OCI-LY7 (cell line): ENCODE measurements around the gene KANSL3. TPM values are rescaled to one million over a fixed set of nuclear protein-coding genes. Genes with fewer than 3 reads are reported as not detected.

ENCODE experiments used
- BruUV-seq: library from RNA; stranded (reverse); fragments of 400-500 nt; replicated peaks from 2 replicates; lab custom pipeline; 2021; lab: Mats Ljungman, UMichigan
- CTCF ChIA-PET: fragments of 300-600 bp; sonication (Branson Sonifier 250); formaldehyde crosslinking; loops from one replicate; lab custom pipeline; 2022; ENCODE audit warnings: antibody characterized with exemption; ENCODE audit not compliant: unreplicated experiment; lab: Charles Lee
- POLR2A ChIA-PET: fragments of 300-600 bp; sonication (Branson Sonifier 250); formaldehyde crosslinking; loops from one replicate; lab custom pipeline; 2022; ENCODE audit warnings: antibody characterized with exemption; lab: Charles Lee
- DNase-seq: peaks from one replicate; pipeline ENCODE4 v3.0.0-alpha.2; 2015; ENCODE audit warnings: low spot score
- H2AFZ ChIP-seq: fragments of 200-600 bp; sonication (generic), shearing (Covaris generic); 2 replicates; pipeline ENCODE4 v1.6.1; 2014; ENCODE audit warnings: mild to moderate bottlenecking, antibody characterized with exemption, low read length, moderate library complexity
- H3K27ac ChIP-seq: fragments of 200-600 bp; sonication (generic); 2 replicates; pipeline ENCODE4 v1.5.1; 2014; ENCODE audit warnings: mixed run types, low read depth, mild to moderate bottlenecking, moderate library complexity, low read length, inconsistent platforms; ENCODE audit not compliant: poor library complexity, severe bottlenecking
- H3K36me3 ChIP-seq: fragments of 200-600 bp; sonication (generic); 2 replicates; pipeline ENCODE4 v1.6.1; 2014; ENCODE audit warnings: mild to moderate bottlenecking, antibody characterized with exemption, low read length, moderate library complexity, mixed read lengths; ENCODE audit not compliant: insufficient read depth
- H3K4me1 ChIP-seq: fragments of 200-600 bp; sonication (generic); 2 replicates; pipeline ENCODE4 v1.5.1; 2014; ENCODE audit warnings: mild to moderate bottlenecking, low read length; ENCODE audit not compliant: insufficient read depth, poor library complexity, severe bottlenecking
- H3K4me2 ChIP-seq: fragments of 200-600 bp; sonication (generic); 2 replicates; pipeline ENCODE4 v1.6.1; 2014; ENCODE audit warnings: mild to moderate bottlenecking, low read length
- H3K4me3 ChIP-seq: fragments of 200-600 bp; sonication (generic); 2 replicates; pipeline ENCODE4 v1.5.1; 2014; ENCODE audit warnings: mild to moderate bottlenecking, low read depth, low read length; ENCODE audit not compliant: poor library complexity, severe bottlenecking
- H3K79me2 ChIP-seq: fragments of 200-600 bp; sonication (generic); 2 replicates; pipeline ENCODE4 v1.6.1; 2016; ENCODE audit warnings: low read depth, mild to moderate bottlenecking, low read length, moderate library complexity, mixed read lengths; ENCODE audit not compliant: insufficient read depth
- H3K9me2 ChIP-seq: fragments of 200-600 bp; sonication (generic); 2 replicates; pipeline ENCODE4 v1.6.1; 2016; ENCODE audit warnings: mild to moderate bottlenecking, low read length, mixed read lengths; ENCODE audit not compliant: insufficient read depth
- H3K9me3 ChIP-seq: fragments of 200-600 bp; sonication (generic); 2 replicates; pipeline ENCODE4 v1.6.1; 2014; ENCODE audit warnings: mild to moderate bottlenecking, mixed run types, low read length, mixed read lengths
- H4K20me1 ChIP-seq: fragments of 200-600 bp; sonication (generic); 2 replicates; pipeline ENCODE4 v1.6.1; 2014; ENCODE audit warnings: mild to moderate bottlenecking, antibody characterized with exemption, low read length, moderate library complexity, mixed read lengths; ENCODE audit not compliant: insufficient read depth
- EZH2phosphoT487 ChIP-seq: fragments of 200-600 bp; sonication (generic); IDR thresholded peaks from 2 replicates; pipeline ENCODE4 v1.6.1; 2018; ENCODE audit warnings: low read depth, borderline replicate concordance, mild to moderate bottlenecking, mixed run types, antibody characterized with exemption, low read length, moderate library complexity, mixed read lengths
- intact Hi-C: fragments of 100-400 bp; cut with micrococcal nuclease; formaldehyde crosslinking; loops from one replicate; pipeline ENCODE4 v1.10.0; 2022; ENCODE audit not compliant: unreplicated experiment
- total RNA-seq, 2 experiments: library from RNA; depleted of rRNA in 1 of 2; stranded (reverse); fragments of >200 nt in 1 of 2; shearing (Covaris generic) in 1 of 2; gene quantifications; 2 replicates each; pipeline ENCODE4 v1.2.3, GENCODE V29; 2014 to 2022
- TF ChIP-seq, protein P1 (sequence below): fragments of 200-600 bp; sonication (generic); conservative IDR thresholded peaks from 2 replicates; pipeline ENCODE4 v1.5.1; 2014; ENCODE audit warnings: mild to moderate bottlenecking, antibody characterized with exemption, low read length, moderate library complexity, mixed read lengths

KANSL3 gene
- total RNA-seq, 2 experiments from 2014 or later: 46.4 to 51.6 TPM

- H4K20me1 ChIP-seq: no peaks in the 10 kb centered on the region
- TF ChIP-seq, protein P1, sequence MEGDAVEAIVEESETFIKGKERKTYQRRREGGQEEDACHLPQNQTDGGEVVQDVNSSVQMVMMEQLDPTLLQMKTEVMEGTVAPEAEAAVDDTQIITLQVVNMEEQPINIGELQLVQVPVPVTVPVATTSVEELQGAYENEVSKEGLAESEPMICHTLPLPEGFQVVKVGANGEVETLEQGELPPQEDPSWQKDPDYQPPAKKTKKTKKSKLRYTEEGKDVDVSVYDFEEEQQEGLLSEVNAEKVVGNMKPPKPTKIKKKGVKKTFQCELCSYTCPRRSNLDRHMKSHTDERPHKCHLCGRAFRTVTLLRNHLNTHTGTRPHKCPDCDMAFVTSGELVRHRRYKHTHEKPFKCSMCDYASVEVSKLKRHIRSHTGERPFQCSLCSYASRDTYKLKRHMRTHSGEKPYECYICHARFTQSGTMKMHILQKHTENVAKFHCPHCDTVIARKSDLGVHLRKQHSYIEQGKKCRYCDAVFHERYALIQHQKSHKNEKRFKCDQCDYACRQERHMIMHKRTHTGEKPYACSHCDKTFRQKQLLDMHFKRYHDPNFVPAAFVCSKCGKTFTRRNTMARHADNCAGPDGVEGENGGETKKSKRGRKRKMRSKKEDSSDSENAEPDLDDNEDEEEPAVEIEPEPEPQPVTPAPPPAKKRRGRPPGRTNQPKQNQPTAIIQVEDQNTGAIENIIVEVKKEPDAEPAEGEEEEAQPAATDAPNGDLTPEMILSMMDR: no peak
- no peak for TF ChIP-seq EZH2phosphoT487
- intact Hi-C loops: no loop called here
- DNase-seq: no peak
- no peaks in the 10 kb centered on the region for H3K9me2 ChIP-seq
- H2AFZ ChIP-seq: no peak overlapping the region
- CTCF ChIA-PET: no interaction called here
- no peak overlapping the region for H3K27ac ChIP-seq
- H3K4me2 ChIP-seq: no peak overlapping the region
- no peak overlapping the region for H3K4me3 ChIP-seq
- H3K36me3 ChIP-seq: peaks cover 62% of the 10 kb centered on the region
- no peaks in the 10 kb centered on the region for H3K79me2 ChIP-seq
- no TSS peak for BruUV-seq
- H3K4me1 ChIP-seq: no peaks in the 10 kb centered on the region
- no peaks in the 10 kb centered on the region for H3K9me3 ChIP-seq
- POLR2A ChIA-PET: interaction anchor here (0.6 kb wide), 1 partner anchor 90 kb away, joined by 6 read pairs; no protein-coding TSS in a partner anchor
These were observed 19.4 kb downstream of the KANSL3 start for GRCh38 chr2:96618596-96619283.

DNA sequence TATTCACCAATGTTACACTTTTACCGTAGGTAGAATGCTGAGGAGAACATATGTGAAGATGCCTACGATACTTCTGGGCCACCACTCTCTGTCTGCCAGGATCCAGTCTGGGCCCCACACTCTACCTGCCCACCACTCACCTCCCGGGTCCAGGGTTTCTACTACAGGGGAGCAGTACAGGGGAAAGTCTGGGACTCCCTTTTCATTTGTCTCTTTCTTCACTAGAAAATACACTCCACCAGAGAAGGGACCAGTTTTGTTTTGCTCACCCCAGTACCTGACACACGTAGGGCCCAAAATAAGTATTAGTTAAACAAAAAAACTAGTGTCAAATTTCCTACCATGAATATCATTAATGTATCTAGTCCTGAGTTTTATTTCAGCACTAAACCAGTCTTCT lies 21.1 kb downstream of the KANSL3 start:
- no peaks in the 10 kb centered on the region for H3K9me3 ChIP-seq
- intact Hi-C loops: no loop called here
- CTCF ChIA-PET: no interaction called here
- H3K9me2 ChIP-seq: no peaks in the 10 kb centered on the region
- BruUV-seq: no TSS peak
- H2AFZ ChIP-seq: no peak overlapping the region
- no peaks in the 10 kb centered on the region for H3K4me1 ChIP-seq
- TF ChIP-seq, protein P1: no peak
- TF ChIP-seq EZH2phosphoT487: no peak
- no peak overlapping the region for H3K4me2 ChIP-seq
- H3K27ac ChIP-seq: no peak overlapping the region
- H3K4me3 ChIP-seq: no peak overlapping the region
- DNase-seq: no peak
- H3K79me2 ChIP-seq: no peaks in the 10 kb centered on the region
- peaks cover 72% of the 10 kb centered on the region for H3K36me3 ChIP-seq
- no peaks in the 10 kb centered on the region for H4K20me1 ChIP-seq
- POLR2A ChIA-PET: no interaction called here

- ChIA-PET POLR2A (no interaction called here), CTCF (no interaction called here)
These were observed 21.6 kb downstream of the KANSL3 start for GRCh38 chr2:96616535-96616934.

More at GRCh38 chr2:96616535-96616934, 21.6 kb downstream of the KANSL3 start:
- Histone ChIP-seq H3K36me3 (peaks cover 77% of the 10 kb centered on the region), H4K20me1 (no peaks in the 10 kb centered on the region), H3K27ac (no peak overlapping the region), H3K4me1 (no peaks in the 10 kb centered on the region), H3K9me3 (no peaks in the 10 kb centered on the region), H3K79me2 (no peaks in the 10 kb centered on the region), H3K9me2 (no peaks in the 10 kb centered on the region), H2AFZ (no peak overlapping the region), H3K4me3 (no peak overlapping the region), H3K4me2 (no peak overlapping the region)
- no peak for DNase-seq
- no peak for TF ChIP-seq EZH2phosphoT487
- TF ChIP-seq, protein P1: no peak
- no TSS peak for BruUV-seq
- intact Hi-C loops: no loop called here
